ENCODE data around the gene GSTK1.
A peak's percentile ranks its signal among the peaks of the same experiment; 100 is the strongest.
"Not testable (repeated sequence)": the region's sequence is repeated elsewhere in the genome, so short reads cannot be mapped to it uniquely, and the experiment has no call there.

GSTK1 gene

GRCh38 chr7:143238289-143238980 lies 24.8 kb upstream of the GSTK1 start:
- no peak for DNase-seq (ENCODE audit: low read depth in 2 of 2)

- no peak for DNase-seq (ENCODE audit: low read depth in 2 of 2)
These were observed 23.4 kb upstream of the GSTK1 start for GRCh38 chr7:143239813-143240212.

DNA sequence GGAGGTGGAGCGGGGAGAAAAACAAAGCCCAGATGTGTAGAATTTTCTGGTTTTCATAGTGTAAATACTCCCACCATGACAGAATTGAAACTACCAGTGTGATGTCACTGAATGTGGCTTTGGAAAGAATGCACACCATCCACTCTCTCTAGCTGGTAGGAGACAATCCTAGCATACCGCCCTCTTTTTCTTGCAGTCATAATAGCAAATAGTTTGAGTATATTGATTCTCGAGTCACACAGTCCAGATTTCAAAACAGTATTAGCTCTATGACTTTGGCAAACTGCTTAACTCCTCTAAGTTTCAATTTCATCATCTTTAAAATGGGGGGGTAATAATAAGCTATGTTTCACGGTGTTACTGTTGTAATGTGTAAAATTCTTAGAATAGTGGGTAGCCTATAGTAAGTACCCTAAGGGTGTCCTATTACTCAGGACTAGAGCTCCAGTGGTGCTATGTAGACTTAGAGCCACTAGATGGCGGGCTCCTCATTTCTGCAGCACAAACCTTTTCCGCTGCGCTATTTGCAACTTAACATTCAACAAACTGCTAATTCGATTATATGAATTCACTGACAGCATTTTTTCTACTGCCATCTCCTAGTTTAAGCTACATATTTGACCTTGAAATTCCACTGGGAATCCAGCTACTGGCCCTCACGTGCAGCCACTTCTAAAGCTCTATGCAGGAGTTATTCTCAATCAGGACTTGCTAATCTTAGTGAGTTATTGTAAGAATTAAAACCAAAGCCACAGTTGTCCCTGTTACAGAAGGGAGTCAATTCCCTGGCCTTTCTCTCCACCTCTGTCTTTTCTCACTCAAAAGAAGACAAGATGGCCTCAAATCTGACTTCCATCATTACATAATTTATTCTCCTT lies 22.7 kb upstream of the GSTK1 start:
- DNase-seq (ENCODE audit: low read depth in 2 of 2), result peak; percentile 30 to 52

- DNase-seq (ENCODE audit: low read depth in 2 of 2), result no peak
These were observed 20.9 kb upstream of the GSTK1 start for GRCh38 chr7:143242306-143242705.

GRCh38 chr7:143243111-143243510 lies 20.1 kb upstream of the GSTK1 start:
- no peak for DNase-seq (ENCODE audit: low read depth in 2 of 2)

DNA sequence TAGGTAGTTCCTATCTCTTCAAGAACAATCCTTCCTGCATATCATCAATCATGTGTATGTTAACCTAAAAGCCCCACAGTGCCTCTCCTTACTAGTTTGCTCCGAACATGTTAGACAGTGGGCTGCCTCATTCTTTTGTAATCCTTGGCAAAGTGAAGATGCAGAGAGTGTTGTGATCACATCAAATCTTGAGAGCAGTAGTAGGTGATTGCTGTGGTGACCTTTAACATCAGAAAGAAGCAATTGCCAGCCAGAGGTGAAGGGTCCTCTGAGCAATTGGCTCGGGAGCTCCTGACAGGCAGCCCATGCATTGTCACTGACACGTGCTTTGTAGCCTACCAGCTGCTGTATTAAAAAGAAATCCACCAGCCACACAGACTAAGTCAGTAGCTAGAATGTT lies 19.6 kb upstream of the GSTK1 start:
- DNase-seq (ENCODE audit: low read depth in 2 of 2), result no peak

- DNase-seq (ENCODE audit: low read depth in 2 of 2), result no peak
These were observed 18.9 kb upstream of the GSTK1 start for GRCh38 chr7:143244321-143244720.

GRCh38 chr7:143245123-143245522 lies 18.1 kb upstream of the GSTK1 start:
- DNase-seq (ENCODE audit: low read depth in 2 of 2), result no peak

- no peak for DNase-seq (ENCODE audit: low read depth in 2 of 2)
These were observed 15.9 kb upstream of the GSTK1 start for GRCh38 chr7:143247372-143247771.

DNA sequence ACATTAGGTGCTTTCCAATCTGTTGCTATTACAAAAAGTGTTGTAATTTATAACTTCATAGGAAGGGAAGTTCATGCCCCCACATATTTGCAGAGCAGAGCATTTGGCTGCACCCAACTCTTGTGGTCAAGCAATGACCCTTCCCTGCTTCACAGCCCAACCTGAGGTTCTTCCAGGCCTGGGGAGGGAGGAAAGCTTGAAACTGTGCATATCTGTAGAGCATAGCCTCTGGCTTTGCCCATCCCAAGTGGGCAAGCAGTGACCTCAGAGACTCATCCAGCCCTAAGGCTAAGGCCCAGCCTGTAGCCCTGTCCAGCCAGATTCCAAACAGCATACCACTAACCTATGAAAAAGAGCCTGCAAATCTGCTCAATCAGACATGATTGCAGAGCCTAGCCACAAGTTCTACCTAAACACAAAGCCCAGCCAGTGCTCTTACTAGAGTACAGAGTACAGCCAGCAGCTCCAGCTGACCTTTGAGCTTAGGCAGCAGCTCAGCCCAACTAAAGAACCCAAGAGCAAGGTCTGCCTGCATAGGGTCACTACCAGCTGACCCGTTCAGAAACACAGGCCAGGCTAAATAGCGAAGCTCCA lies 14.4 kb upstream of the GSTK1 start:
- DNase-seq (ENCODE audit: low read depth in 2 of 2), result no peak

DNA sequence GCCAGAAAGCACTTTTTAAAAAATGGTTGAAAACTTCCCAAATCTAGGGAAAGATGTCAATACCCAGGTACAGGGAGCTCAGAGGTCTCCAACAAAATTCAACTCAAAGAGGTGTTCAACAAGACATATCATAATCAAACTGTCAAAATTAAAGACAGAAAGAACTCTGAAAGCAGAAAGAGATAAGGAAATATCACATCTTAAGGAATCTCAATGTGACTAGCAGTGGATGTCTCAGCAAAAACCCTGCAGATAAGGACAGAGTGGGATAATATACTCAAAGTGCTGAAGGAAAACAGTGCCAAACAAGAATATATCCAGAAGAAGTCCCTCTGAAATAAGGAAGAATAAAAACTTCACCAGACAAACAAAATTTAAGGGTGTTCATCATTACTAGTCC lies 13.0 kb upstream of the GSTK1 start:
- DNase-seq (ENCODE audit: low read depth in 2 of 2), result no peak

- DNase-seq (ENCODE audit: low read depth in 2 of 2), result no peak
These were observed 12.4 kb upstream of the GSTK1 start for GRCh38 chr7:143250822-143251221.

DNA sequence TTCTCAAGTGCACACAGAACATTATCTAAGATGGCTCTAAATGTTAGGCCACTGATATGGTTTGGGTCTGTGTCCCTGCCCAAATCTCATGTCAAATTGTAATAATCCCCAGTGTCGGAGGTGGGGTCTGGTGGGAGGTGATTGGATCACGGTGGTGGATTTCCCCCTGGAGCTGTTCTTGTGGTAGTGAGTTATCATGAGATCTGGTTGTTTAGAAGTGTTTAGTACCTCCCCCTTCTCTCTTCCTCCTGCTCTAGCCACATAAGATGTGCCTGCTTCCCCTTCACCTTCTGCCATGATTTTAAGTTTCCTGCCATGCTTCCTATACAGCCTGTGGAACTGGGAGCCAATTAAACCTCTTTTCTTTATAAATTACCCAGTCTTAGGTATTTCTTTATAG lies 11.2 kb upstream of the GSTK1 start:
- no peak for DNase-seq (ENCODE audit: low read depth in 2 of 2)

- DNase-seq (ENCODE audit: low read depth in 2 of 2), result no peak
These were observed 7.7 kb upstream of the GSTK1 start for GRCh38 chr7:143255564-143255963.

GRCh38 chr7:143256325-143256724 lies 6.9 kb upstream of the GSTK1 start:
- no peak for DNase-seq (ENCODE audit: low read depth in 2 of 2)

DNA sequence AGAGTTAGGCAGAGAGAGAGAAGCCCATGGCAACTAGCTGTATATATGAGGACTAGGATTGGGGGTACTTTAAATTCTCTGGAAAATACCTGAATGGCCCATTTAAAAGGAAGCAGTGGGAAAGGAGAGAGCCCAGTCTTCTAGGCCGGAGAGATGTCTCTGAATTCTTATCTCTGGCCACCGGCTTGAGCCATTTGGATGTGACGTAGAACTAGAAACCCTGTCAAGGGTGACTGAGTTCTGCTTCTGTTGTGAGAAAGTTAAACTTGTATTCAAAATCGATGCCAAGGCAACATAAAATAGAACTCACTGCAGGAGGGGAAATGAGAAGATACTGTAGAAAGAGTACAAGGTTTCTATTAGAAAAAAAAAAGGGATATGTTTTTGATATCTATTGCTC lies 6.3 kb upstream of the GSTK1 start:
- DNase-seq (ENCODE audit: low read depth in 2 of 2), result no peak

DNA sequence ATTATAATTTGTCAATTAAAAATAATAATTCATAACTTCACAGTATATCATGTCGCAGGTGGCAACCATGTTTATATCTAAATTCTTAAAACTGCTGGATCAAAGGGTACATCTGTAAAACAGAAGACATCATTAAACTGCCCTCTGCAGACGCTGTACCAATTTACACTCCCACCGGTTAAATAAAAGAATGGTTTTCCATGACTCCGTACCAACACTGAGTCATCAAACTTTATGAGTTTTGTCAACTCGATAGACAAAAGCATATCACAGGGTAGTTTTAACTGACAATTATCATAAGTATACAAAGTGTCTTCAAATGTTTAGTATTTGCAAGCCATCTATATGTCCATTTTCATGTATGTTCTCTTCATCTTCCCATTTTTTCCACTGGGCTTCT lies 5.7 kb upstream of the GSTK1 start:
- no peak for DNase-seq (ENCODE audit: low read depth in 2 of 2)

DNA sequence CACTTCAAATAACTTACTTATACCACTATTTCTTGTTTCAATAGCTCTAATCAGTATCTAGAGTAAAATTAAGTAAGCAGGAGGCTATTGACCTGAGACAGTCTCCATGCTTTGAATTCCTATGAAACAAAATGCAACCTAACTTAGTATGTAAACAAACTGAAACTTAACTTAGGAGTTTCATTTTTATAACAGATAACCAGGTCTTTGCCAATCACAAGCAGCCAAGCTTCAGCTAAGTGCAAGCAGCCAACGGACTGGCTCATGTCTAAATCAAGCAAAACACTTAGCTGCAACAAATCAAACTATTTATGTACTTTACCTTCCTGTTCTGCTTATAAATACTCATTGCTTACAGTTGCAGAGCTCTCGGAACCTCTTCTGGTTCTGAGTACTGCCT lies 4.4 kb upstream of the GSTK1 start:
- no peak for DNase-seq (ENCODE audit: low read depth in 2 of 2)

DNA sequence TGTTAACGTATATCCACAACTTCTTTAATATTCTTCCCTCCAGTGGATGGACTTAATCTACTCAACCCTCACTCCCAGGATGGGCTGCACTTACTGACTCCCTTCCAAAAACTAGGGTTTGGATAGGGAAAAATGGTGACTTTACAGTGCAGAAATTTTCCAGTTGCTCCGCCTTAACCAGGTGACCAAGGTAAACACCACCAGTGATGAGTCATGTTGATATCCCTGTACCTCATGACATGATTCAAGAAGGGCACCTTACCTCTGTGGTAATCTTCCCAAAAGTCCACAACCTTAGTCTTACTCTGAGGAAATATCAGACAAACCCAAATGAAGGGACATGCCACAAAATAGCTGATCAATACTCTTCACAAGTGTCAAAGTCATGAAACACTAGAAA lies 3.5 kb upstream of the GSTK1 start:
- DNase-seq (ENCODE audit: low read depth in 2 of 2), result no peak

DNA sequence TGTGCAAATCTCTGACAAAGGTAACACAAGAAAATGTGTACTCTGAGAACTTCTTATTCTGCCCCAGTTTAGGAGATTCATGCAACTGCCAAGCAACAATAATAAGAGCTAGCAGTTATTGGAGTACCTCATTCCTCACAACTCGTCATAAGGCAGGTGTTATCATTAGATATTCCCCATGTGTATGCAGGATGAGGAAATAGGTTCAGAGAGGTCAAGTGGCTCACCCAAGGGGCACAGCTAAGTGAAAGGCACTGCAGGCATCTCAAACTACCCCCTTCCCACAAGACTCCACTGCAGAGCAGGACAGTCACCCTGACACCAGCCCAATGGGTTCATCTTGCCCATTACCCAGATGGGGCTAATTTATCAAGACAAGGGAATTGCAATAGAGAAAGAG lies 1.3 kb upstream of the GSTK1 start:
- DNase-seq (ENCODE audit: low read depth in 2 of 2), result no peak

DNA sequence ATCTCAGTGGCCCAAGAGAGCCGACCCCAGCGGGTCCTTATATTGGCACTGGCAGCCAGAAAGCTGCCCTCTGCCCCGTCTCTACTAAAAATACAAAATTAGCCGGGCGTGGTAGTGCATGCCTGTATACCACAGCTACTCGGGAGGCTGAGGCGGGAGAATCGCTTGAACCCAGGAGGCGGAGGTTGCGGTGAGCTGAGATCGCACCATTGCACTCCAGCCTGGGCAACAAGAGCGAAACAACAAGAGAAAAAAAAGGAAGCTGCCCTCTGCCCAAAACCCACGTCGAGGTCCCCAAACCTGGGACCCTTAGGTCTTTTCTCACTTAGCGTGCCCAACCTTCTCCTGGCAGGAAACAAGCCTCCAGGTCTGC lies 941 bp downstream of the GSTK1 start:
- not testable (repeated sequence) for DNase-seq (ENCODE audit: low read depth in 2 of 2)

- no peak for DNase-seq (ENCODE audit: low read depth in 2 of 2)
These were observed 1.9 kb downstream of the GSTK1 start for GRCh38 chr7:143265017-143265693.

All from stimulated activated CD4-positive, alpha-beta T cell treated with anti-CD3 and anti-CD28 coated beads, Interleukin-4, amount 100 ng/mL, for 48 hours (primary cell).